NAMALWA (cell line): ENCODE results near the gene PSMG2.
A peak's percentile ranks its signal among the peaks of the same experiment; 100 is the strongest.
"Not testable (repeated sequence)": the region's sequence is repeated elsewhere in the genome, so short reads cannot be mapped to it uniquely, and the experiment has no call there.

ENCODE experiments used
- DNase-seq: peaks from one replicate; pipeline ENCODE4 v3.0.0-alpha.2; 2015; ENCODE audit warnings: low spot score

The PSMG2 gene

GRCh38 chr18:12722731-12723130 lies 19.9 kb downstream of the PSMG2 start:
- DNase-seq = no peak

GRCh38 chr18:12726331-12726730 lies 23.5 kb downstream of the PSMG2 start:
- DNase-seq = no peak

- DNase-seq = peak; percentile 77
These were observed 24.1 kb downstream of the PSMG2 start for GRCh38 chr18:12726774-12727550.

GRCh38 chr18:12737243-12737902 lies 34.5 kb downstream of the PSMG2 start:
- no peak for DNase-seq

GRCh38 chr18:12741351-12741750 lies 38.5 kb downstream of the PSMG2 start:
- DNase-seq = no peak

GRCh38 chr18:12742453-12742852 lies 39.6 kb downstream of the PSMG2 start:
- no peak for DNase-seq

- peak; percentile 78 for DNase-seq
These were observed 41.3 kb downstream of the PSMG2 start for GRCh38 chr18:12744103-12744502.

GRCh38 chr18:12745095-12745795 lies 42.4 kb downstream of the PSMG2 start:
- no peak for DNase-seq

- DNase-seq = no peak
These were observed 44.9 kb downstream of the PSMG2 start for GRCh38 chr18:12747530-12748315.

- no peak for DNase-seq
These were observed 45.8 kb downstream of the PSMG2 start for GRCh38 chr18:12748671-12749070.

GRCh38 chr18:12749121-12749520 lies 46.3 kb downstream of the PSMG2 start:
- no peak for DNase-seq

- peak; percentile 94 for DNase-seq
These were observed 47.4 kb downstream of the PSMG2 start for GRCh38 chr18:12750076-12750714.

GRCh38 chr18:12750715-12751502 lies 48.1 kb downstream of the PSMG2 start:
- DNase-seq = no peak

- no peak for DNase-seq
These were observed 48.7 kb downstream of the PSMG2 start for GRCh38 chr18:12751503-12751884.

GRCh38 chr18:12751891-12752290 lies 49.0 kb downstream of the PSMG2 start:
- no peak for DNase-seq

GRCh38 chr18:12754511-12754910 lies 51.7 kb downstream of the PSMG2 start:
- no peak for DNase-seq

GRCh38 chr18:12755606-12756005 lies 52.8 kb downstream of the PSMG2 start:
- DNase-seq = not testable (repeated sequence)

- DNase-seq = not testable (repeated sequence)
These were observed 53.9 kb downstream of the PSMG2 start for GRCh38 chr18:12756619-12757239.

- DNase-seq = not testable (repeated sequence)
These were observed 55.7 kb downstream of the PSMG2 start for GRCh38 chr18:12758566-12758965.

- no peak for DNase-seq
These were observed 62.3 kb downstream of the PSMG2 start for GRCh38 chr18:12765126-12765525.
